Left ventricle myocardium inferior (tissue), 1 donor: ENCODE results near the gene CFAP52. TPM values are rescaled to one million over a fixed set of nuclear protein-coding genes. Genes with fewer than 3 reads are reported as not detected.
"Not testable (repeated sequence)": the region's sequence is repeated elsewhere in the genome, so short reads cannot be mapped to it uniquely, and the experiment has no call there.

ENCODE experiments used
- DNase-seq: peaks from one replicate; pipeline ENCODE4 v3.0.0-alpha.2; 2020
- H3K27ac ChIP-seq: fragments of 200-600 bp; replicated peaks from 2 replicates; pipeline ENCODE4 v1.8.0; 2021
- H3K27me3 ChIP-seq: fragments of 200-600 bp; 2 replicates; pipeline ENCODE4 v1.8.0; 2021; ENCODE audit warnings: low read depth
- H3K36me3 ChIP-seq: fragments of 200-600 bp; 2 replicates; pipeline ENCODE4 v1.8.0; 2021
- H3K4me1 ChIP-seq: fragments of 200-600 bp; 2 replicates; pipeline ENCODE4 v1.8.0; 2021
- H3K4me3 ChIP-seq: fragments of 200-600 bp; 2 replicates; pipeline ENCODE4 v1.8.0; 2021; ENCODE audit warnings: mild to moderate bottlenecking, moderate library complexity
- H3K9me3 ChIP-seq: fragments of 200-600 bp; replicated peaks from 2 replicates; pipeline ENCODE4 v1.8.0; 2021
- intact Hi-C: fragments of 100-400 bp; cut with micrococcal nuclease; formaldehyde crosslinking; loops from one replicate; pipeline ENCODE4 v1.11.0; 2022
- total RNA-seq: library from RNA; stranded (reverse); fragmentation: NEBNext Ultra II Directional; extraction: Animal tissue kit (Norgen Biotek cat#: 25700); gene quantifications from one replicate; pipeline ENCODE4 v1.2.1, GENCODE V29; 2021
- TF ChIP-seq, protein P1 (sequence below): fragments of 200-600 bp; IDR thresholded peaks from 2 replicates; pipeline ENCODE4 v1.8.0; 2021; ENCODE audit warnings: antibody characterized with exemption, mild to moderate bottlenecking, borderline replicate concordance
- donor health status: DM: no; HTN: yes; CAD: no; lungs with severe emphysema.

The CFAP52 gene
- total RNA-seq, 1 donor from 2014 or later: not detected

DNA sequence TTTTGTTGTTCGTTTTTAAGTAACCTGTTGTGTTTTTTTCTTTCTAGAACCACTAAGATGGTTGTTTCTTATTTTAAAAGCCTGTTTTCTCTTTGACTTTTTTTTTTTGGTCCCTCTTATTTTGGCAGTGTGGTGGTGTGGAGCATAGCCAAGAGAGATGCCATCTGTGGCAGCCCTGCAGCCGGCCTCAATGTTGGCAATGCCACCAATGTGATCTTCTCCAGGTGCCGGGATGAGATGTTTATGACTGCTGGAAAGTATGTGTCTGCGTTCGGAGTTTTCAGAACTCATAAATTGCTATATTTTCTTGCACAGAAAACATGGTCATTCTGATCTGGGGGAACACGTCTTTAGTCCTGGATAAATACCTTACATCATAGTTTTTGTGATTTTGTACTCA, 17.6 kb downstream of the CFAP52 start:
- Histone ChIP-seq H3K9me3 (no peaks in the 10 kb centered on the region), H3K27ac (no peak overlapping the region), H3K4me1 (no peaks in the 10 kb centered on the region), H3K4me3 (no peak overlapping the region), H3K27me3 (peaks cover 19% of the 10 kb centered on the region), H3K36me3 (no peaks in the 10 kb centered on the region)
- TF ChIP-seq, protein P1, sequence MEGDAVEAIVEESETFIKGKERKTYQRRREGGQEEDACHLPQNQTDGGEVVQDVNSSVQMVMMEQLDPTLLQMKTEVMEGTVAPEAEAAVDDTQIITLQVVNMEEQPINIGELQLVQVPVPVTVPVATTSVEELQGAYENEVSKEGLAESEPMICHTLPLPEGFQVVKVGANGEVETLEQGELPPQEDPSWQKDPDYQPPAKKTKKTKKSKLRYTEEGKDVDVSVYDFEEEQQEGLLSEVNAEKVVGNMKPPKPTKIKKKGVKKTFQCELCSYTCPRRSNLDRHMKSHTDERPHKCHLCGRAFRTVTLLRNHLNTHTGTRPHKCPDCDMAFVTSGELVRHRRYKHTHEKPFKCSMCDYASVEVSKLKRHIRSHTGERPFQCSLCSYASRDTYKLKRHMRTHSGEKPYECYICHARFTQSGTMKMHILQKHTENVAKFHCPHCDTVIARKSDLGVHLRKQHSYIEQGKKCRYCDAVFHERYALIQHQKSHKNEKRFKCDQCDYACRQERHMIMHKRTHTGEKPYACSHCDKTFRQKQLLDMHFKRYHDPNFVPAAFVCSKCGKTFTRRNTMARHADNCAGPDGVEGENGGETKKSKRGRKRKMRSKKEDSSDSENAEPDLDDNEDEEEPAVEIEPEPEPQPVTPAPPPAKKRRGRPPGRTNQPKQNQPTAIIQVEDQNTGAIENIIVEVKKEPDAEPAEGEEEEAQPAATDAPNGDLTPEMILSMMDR: no peak
- no peak for DNase-seq
- intact Hi-C loops: no loop called here

- H3K9me3 ChIP-seq, H3K36me3 ChIP-seq, H3K4me3 ChIP-seq, intact Hi-C loops, H3K4me1 ChIP-seq, DNase-seq, H3K27ac ChIP-seq: not testable (repeated sequence)
- peaks cover 45% of the 10 kb centered on the region for H3K27me3 ChIP-seq
Measured at GRCh38 chr17:9597638-9598037, 21.2 kb downstream of the CFAP52 start.

DNA sequence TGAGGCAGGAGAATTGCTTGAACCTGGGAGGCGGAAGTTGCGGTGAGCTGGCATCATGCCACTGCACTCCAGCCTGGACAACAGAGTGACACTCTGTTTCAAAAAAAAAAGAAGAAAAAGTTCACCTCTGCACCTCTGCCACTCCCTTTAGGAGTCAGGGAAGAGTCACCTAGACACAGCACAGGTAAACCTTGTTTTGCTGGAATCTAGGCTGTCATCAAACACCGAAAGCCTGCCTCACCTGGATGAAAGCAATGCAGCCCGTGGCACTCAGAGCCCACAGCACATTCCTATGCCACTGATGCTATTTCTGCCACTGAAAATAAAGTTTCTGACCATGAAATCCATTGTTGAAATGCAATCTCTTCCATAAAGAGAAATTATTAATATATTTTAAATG, 22.2 kb downstream of the CFAP52 start:
- DNase-seq: no peak
- no peak overlapping the region for H3K4me3 ChIP-seq
- no peaks in the 10 kb centered on the region for H3K36me3 ChIP-seq
- TF ChIP-seq, protein P1: no peak
- no peak overlapping the region for H3K27ac ChIP-seq
- peaks cover 47% of the 10 kb centered on the region for H3K27me3 ChIP-seq
- intact Hi-C loops: no loop called here
- no peaks in the 10 kb centered on the region for H3K4me1 ChIP-seq
- no peaks in the 10 kb centered on the region for H3K9me3 ChIP-seq

DNA sequence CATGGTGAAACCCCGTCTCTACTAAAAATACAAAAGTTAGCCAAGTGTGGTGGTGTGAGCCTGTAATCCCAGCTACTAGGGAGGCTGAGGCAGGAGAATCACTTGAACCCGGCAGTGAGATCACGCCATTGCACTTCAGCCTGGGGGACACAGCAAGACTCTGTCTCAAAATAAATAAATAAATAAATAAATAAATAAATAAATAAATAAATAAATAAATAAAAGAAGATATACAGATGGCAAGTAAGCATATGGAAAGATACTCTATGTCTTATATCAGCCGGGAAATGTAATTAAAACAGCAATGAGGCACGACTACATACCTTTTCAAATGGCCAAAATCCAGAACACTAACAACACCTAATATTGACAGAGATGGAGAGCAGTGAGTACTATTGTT, 28.1 kb downstream of the CFAP52 start:
- peaks cover 32% of the 10 kb centered on the region for H3K27me3 ChIP-seq
- DNase-seq, H3K4me3 ChIP-seq, H3K4me1 ChIP-seq, intact Hi-C loops, H3K36me3 ChIP-seq, H3K9me3 ChIP-seq, H3K27ac ChIP-seq: not testable (repeated sequence)

- TF ChIP-seq, protein P1: no peak
- no peak for DNase-seq
- Histone ChIP-seq H3K27me3 (peaks cover 23% of the 10 kb centered on the region), H3K27ac (no peak overlapping the region), H3K4me3 (no peak overlapping the region), H3K36me3 (no peaks in the 10 kb centered on the region), H3K4me1 (no peaks in the 10 kb centered on the region), H3K9me3 (no peaks in the 10 kb centered on the region)
- intact Hi-C loops: no loop called here
Measured at GRCh38 chr17:9606453-9606852, 30.0 kb downstream of the CFAP52 start.

DNA sequence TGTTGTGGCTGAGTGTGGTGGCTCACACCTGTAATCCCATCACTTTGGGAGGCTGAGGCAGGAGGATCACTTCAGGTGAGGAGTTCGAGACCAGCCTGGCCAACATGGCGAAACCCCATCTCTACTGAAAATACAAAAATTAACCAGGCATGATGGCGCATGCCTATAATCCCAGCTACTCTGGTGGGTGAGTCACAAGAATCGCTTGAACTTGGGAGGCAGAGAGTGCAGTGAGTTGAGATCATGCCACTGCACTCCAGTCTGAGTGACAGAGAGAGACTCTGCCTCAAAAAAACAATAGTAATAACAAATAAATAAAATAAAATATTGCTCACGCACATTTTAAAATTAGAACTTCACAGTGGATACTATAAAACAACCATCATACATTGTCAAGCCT, 30.6 kb downstream of the CFAP52 start:
- H3K9me3 ChIP-seq, DNase-seq, H3K27ac ChIP-seq, H3K4me1 ChIP-seq, H3K4me3 ChIP-seq, intact Hi-C loops, H3K36me3 ChIP-seq: not testable (repeated sequence)
- H3K27me3 ChIP-seq: peaks cover 17% of the 10 kb centered on the region

DNA sequence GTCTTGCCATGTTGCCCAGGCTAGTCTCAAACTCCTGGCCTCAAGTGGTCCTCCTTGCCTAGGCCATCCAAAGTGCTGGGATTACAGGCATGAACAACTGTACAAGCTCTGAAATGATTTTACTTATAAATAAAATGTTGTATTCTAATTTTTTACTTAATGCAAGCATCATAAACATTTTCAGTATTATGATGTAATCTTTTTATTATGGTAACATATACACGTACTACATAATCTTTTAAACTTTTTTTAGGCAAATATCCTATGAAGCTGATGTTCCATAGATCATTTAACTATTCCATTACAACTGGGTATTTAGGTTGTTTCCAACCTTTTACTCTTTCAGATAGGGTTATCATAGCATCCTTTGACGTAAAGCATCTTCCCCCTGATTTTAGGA, 35.1 kb downstream of the CFAP52 start:
- no peak overlapping the region for H3K4me3 ChIP-seq
- no peaks in the 10 kb centered on the region for H3K36me3 ChIP-seq
- intact Hi-C loops: no loop called here
- no peaks in the 10 kb centered on the region for H3K4me1 ChIP-seq
- peaks cover 4% of the 10 kb centered on the region for H3K9me3 ChIP-seq
- TF ChIP-seq, protein P1: no peak
- H3K27me3 ChIP-seq: peaks cover 9% of the 10 kb centered on the region
- no peak for DNase-seq
- H3K27ac ChIP-seq: no peak overlapping the region
